IPS-20b (cell line): ENCODE results near the gene GRM6.

Experiments used
- H3K27ac ChIP-seq: one replicate; pipeline ENCODE4 v1.5.1; 2013; ENCODE audit warnings: low read length
- H3K27me3 ChIP-seq: 2 replicates; pipeline ENCODE4 v1.6.1; 2013; ENCODE audit warnings: mild to moderate bottlenecking, low read length, inconsistent platforms; ENCODE audit not compliant: insufficient read depth
- H3K36me3 ChIP-seq: 2 replicates; pipeline ENCODE4 v1.6.1; 2013; ENCODE audit warnings: low read depth, mild to moderate bottlenecking, inconsistent platforms, low read length, moderate library complexity; ENCODE audit not compliant: insufficient read depth
- H3K4me1 ChIP-seq: 2 replicates; pipeline ENCODE4 v1.6.1; 2013; ENCODE audit warnings: mild to moderate bottlenecking, control low read depth, inconsistent platforms, low read length, moderate library complexity; ENCODE audit not compliant: insufficient read depth
- H3K4me3 ChIP-seq: 2 replicates; pipeline ENCODE4 v1.5.1; 2013; ENCODE audit warnings: mild to moderate bottlenecking, low read length, inconsistent platforms
- H3K9ac ChIP-seq: 2 replicates; pipeline ENCODE4 v1.6.1; 2013; ENCODE audit warnings: low read depth, mild to moderate bottlenecking, inconsistent platforms, low read length, moderate library complexity
- H3K9me3 ChIP-seq: 2 replicates; pipeline ENCODE4 v1.6.1; 2013; ENCODE audit warnings: mild to moderate bottlenecking, low read depth, low read length, inconsistent platforms; ENCODE audit not compliant: insufficient read depth

The GRM6 gene

GRCh38 chr5:178993236-178993765 is 1.8 kb downstream of the GRM6 start:
- Histone ChIP-seq H3K9ac (no peak overlapping the region), H3K4me1 (no peaks in the 10 kb centered on the region), H3K27me3 (peaks cover 59% of the 10 kb centered on the region), H3K36me3 (no peaks in the 10 kb centered on the region), H3K27ac (no peak overlapping the region), H3K4me3 (no peak overlapping the region), H3K9me3 (peaks cover 19% of the 10 kb centered on the region)

- H3K27me3 ChIP-seq, result peaks cover 54% of the 10 kb centered on the region
- no peak overlapping the region for H3K4me3 ChIP-seq
- H3K9me3 ChIP-seq, result peaks cover 23% of the 10 kb centered on the region
- H3K27ac ChIP-seq, result no peak overlapping the region
- no peaks in the 10 kb centered on the region for H3K36me3 ChIP-seq
- no peaks in the 10 kb centered on the region for H3K4me1 ChIP-seq
- no peak overlapping the region for H3K9ac ChIP-seq
These were observed 2.7 kb downstream of the GRM6 start for GRCh38 chr5:178992291-178992895.

- Histone ChIP-seq H3K27ac (no peak overlapping the region), H3K27me3 (peaks cover 45% of the 10 kb centered on the region), H3K9ac (no peak overlapping the region), H3K4me3 (no peak overlapping the region), H3K36me3 (no peaks in the 10 kb centered on the region), H3K9me3 (peaks cover 32% of the 10 kb centered on the region), H3K4me1 (no peaks in the 10 kb centered on the region)
These were observed 3.7 kb downstream of the GRM6 start for GRCh38 chr5:178991190-178992145.

- Histone ChIP-seq H3K4me1 (no peaks in the 10 kb centered on the region), H3K9ac (no peak overlapping the region), H3K9me3 (peaks cover 41% of the 10 kb centered on the region), H3K27ac (no peak overlapping the region), H3K27me3 (peaks cover 35% of the 10 kb centered on the region), H3K4me3 (no peak overlapping the region), H3K36me3 (no peaks in the 10 kb centered on the region)
These were observed 4.6 kb downstream of the GRM6 start for GRCh38 chr5:178990491-178990890.

- peaks cover 51% of the 10 kb centered on the region for H3K9me3 ChIP-seq
These were observed 5.8 kb downstream of the GRM6 start for GRCh38 chr5:178989311-178989710.

GRCh38 chr5:178988436-178989220 is 6.5 kb downstream of the GRM6 start:
- H3K27ac ChIP-seq, result no peak overlapping the region
- no peaks in the 10 kb centered on the region for H3K4me1 ChIP-seq
- no peak overlapping the region for H3K4me3 ChIP-seq
- H3K9me3 ChIP-seq, result peaks cover 57% of the 10 kb centered on the region
- H3K27me3 ChIP-seq, result peaks cover 17% of the 10 kb centered on the region
- H3K9ac ChIP-seq, result no peak overlapping the region
- no peaks in the 10 kb centered on the region for H3K36me3 ChIP-seq

More at GRCh38 chr5:178989311-178989710, 5.8 kb downstream of the GRM6 start:
- Histone ChIP-seq H3K4me3 (no peak overlapping the region), H3K4me1 (no peaks in the 10 kb centered on the region), H3K9ac (no peak overlapping the region), H3K36me3 (no peaks in the 10 kb centered on the region), H3K27me3 (peaks cover 24% of the 10 kb centered on the region), H3K27ac (no peak overlapping the region)

- no peaks in the 10 kb centered on the region for H3K4me1 ChIP-seq
- H3K4me3 ChIP-seq, result no peak overlapping the region
- no peak overlapping the region for H3K27ac ChIP-seq
- no peaks in the 10 kb centered on the region for H3K27me3 ChIP-seq
- H3K36me3 ChIP-seq, result no peaks in the 10 kb centered on the region
- H3K9ac ChIP-seq, result no peak overlapping the region
- peaks cover 78% of the 10 kb centered on the region for H3K9me3 ChIP-seq
These were observed 8.7 kb downstream of the GRM6 start for GRCh38 chr5:178986326-178986960.

GRCh38 chr5:178984145-178985072 is 10.7 kb downstream of the GRM6 start:
- Histone ChIP-seq H3K9ac (no peak overlapping the region), H3K36me3 (no peaks in the 10 kb centered on the region), H3K4me3 (no peak overlapping the region), H3K27ac (no peak overlapping the region), H3K27me3 (no peaks in the 10 kb centered on the region), H3K9me3 (peaks cover 85% of the 10 kb centered on the region), H3K4me1 (no peaks in the 10 kb centered on the region)

- no peak overlapping the region for H3K9ac ChIP-seq
- no peaks in the 10 kb centered on the region for H3K27me3 ChIP-seq
- peaks cover 88% of the 10 kb centered on the region for H3K9me3 ChIP-seq
- H3K27ac ChIP-seq, result no peak overlapping the region
- H3K4me3 ChIP-seq, result no peak overlapping the region
- no peaks in the 10 kb centered on the region for H3K36me3 ChIP-seq
- H3K4me1 ChIP-seq, result no peaks in the 10 kb centered on the region
These were observed 11.4 kb downstream of the GRM6 start for GRCh38 chr5:178983728-178984127.

- Histone ChIP-seq H3K27ac (no peak overlapping the region), H3K4me3 (no peak overlapping the region), H3K4me1 (no peaks in the 10 kb centered on the region), H3K9ac (no peak overlapping the region), H3K9me3 (peaks cover 88% of the 10 kb centered on the region), H3K36me3 (no peaks in the 10 kb centered on the region), H3K27me3 (no peaks in the 10 kb centered on the region)
These were observed 12.2 kb downstream of the GRM6 start for GRCh38 chr5:178982941-178983340.
